Mucosa of descending colon (tissue), 3 donors: ENCODE measurements around the gene SLC1A6. TPM values are rescaled to one million over a fixed set of nuclear protein-coding genes. Genes with fewer than 3 reads are reported as not detected.

Source experiments
- ATAC-seq: fragments of 200-7000 bp; cut with Tn5 transposase; one replicate; pipeline ENCODE4 v1.9.1; 2020; ENCODE audit warnings: mild to moderate bottlenecking, moderate library complexity
- DNase-seq, 3 donors: peaks; one replicate each; pipeline ENCODE4 v3.0.0-alpha.2; 2020
- H3K36me3 ChIP-seq: fragments of 200-600 bp; one replicate; pipeline ENCODE4 v1.8.0; 2021; ENCODE audit warnings: low read depth, mild to moderate bottlenecking
- H3K4me1 ChIP-seq: fragments of 200-600 bp; one replicate; pipeline ENCODE4 v1.8.0; 2021; ENCODE audit warnings: low read depth, mild to moderate bottlenecking
- H3K4me3 ChIP-seq: fragments of 200-600 bp; one replicate; pipeline ENCODE4 v1.8.0; 2021; ENCODE audit warnings: mild to moderate bottlenecking
- H3K9me3 ChIP-seq: fragments of 200-600 bp; one replicate; pipeline ENCODE4 v1.8.0; 2021; ENCODE audit warnings: mild to moderate bottlenecking
- CTCF ChIP-seq: fragments of 200-600 bp; IDR thresholded peaks from one replicate; pipeline ENCODE4 v1.8.0; 2022; ENCODE audit warnings: antibody characterized with exemption, mild to moderate bottlenecking
- intact Hi-C, 2 donors: fragments of 100-400 bp; cut with DNase I in 1 of 2; cut with micrococcal nuclease in 1 of 2; formaldehyde crosslinking; loops; one replicate each; pipeline versions ENCODE4 v1.11.0 to v1.11.1; 2022; cut with DNase I, micrococcal nuclease
- total RNA-seq, 3 donors: library from RNA; stranded (reverse); fragmentation: NEBNext Ultra II Directional in 2 of 3; extraction: Animal tissue kit (Norgen Biotek cat#: 25700) in 2 of 3; gene quantifications; one replicate each; pipeline versions ENCODE4 v1.2.1 to v1.2.4, GENCODE V29; 2021 to 2023
- donor health status: DM: no; HTN: no; CAD: no; lungs with moderate emphysema.
- donor health status: DM: no; HTN: no; CAD: no.
- donor health status: DM: no; HTN: yes; CAD: no.

SLC1A6 gene
- total RNA-seq, 3 donors from 2014 or later: not detected

- H3K4me3 ChIP-seq: no peak overlapping the region
- ATAC-seq: no peak
- no peak for DNase-seq
- no peaks in the 10 kb centered on the region for H3K4me1 ChIP-seq
- intact Hi-C loops: no loop called here
- H3K36me3 ChIP-seq: no peaks in the 10 kb centered on the region
- H3K9me3 ChIP-seq: no peaks in the 10 kb centered on the region
- no peak for TF ChIP-seq CTCF
These were observed 7.0 kb downstream of the SLC1A6 start for GRCh38 chr19:14972676-14973075.

GRCh38 chr19:14971474-14971873 lies 8.2 kb downstream of the SLC1A6 start:
- H3K36me3 ChIP-seq: no peaks in the 10 kb centered on the region
- H3K4me1 ChIP-seq: no peaks in the 10 kb centered on the region
- H3K4me3 ChIP-seq: no peak overlapping the region
- intact Hi-C loops: no loop called here
- no peak for TF ChIP-seq CTCF
- ATAC-seq: no peak
- no peak for DNase-seq
- H3K9me3 ChIP-seq: no peaks in the 10 kb centered on the region

- no peak for TF ChIP-seq CTCF
- H3K4me3 ChIP-seq: no peak overlapping the region
- ATAC-seq (no peak), DNase-seq (no peak)
- no peaks in the 10 kb centered on the region for H3K4me1 ChIP-seq
- H3K9me3 ChIP-seq: no peaks in the 10 kb centered on the region
- intact Hi-C loops: no loop called here
- no peaks in the 10 kb centered on the region for H3K36me3 ChIP-seq
These were observed 11.4 kb downstream of the SLC1A6 start for GRCh38 chr19:14968247-14968646.

GRCh38 chr19:14961956-14962685 lies 17.5 kb downstream of the SLC1A6 start:
- H3K9me3 ChIP-seq: peaks cover 23% of the 10 kb centered on the region
- no peak overlapping the region for H3K4me3 ChIP-seq
- no peaks in the 10 kb centered on the region for H3K36me3 ChIP-seq
- intact Hi-C loops: no loop called here
- DNase-seq (no peak), ATAC-seq (no peak)
- no peaks in the 10 kb centered on the region for H3K4me1 ChIP-seq
- TF ChIP-seq CTCF: no peak

GRCh38 chr19:14959263-14959662 lies 20.4 kb downstream of the SLC1A6 start:
- TF ChIP-seq CTCF: no peak

GRCh38 chr19:14957464-14957863 lies 22.2 kb downstream of the SLC1A6 start:
- Histone ChIP-seq H3K36me3 (no peaks in the 10 kb centered on the region), H3K4me1 (no peaks in the 10 kb centered on the region), H3K4me3 (no peak overlapping the region), H3K9me3 (peaks cover 23% of the 10 kb centered on the region)
- ATAC-seq: no peak
- no peak for DNase-seq
- intact Hi-C loops: no loop called here
- no peak for TF ChIP-seq CTCF

More at GRCh38 chr19:14959263-14959662, 20.4 kb downstream of the SLC1A6 start:
- Histone ChIP-seq H3K4me1 (no peaks in the 10 kb centered on the region), H3K9me3 (peaks cover 23% of the 10 kb centered on the region), H3K36me3 (no peaks in the 10 kb centered on the region), H3K4me3 (no peak overlapping the region)
- intact Hi-C loops: no loop called here
- DNase-seq: no peak
- no peak for ATAC-seq
